22Rv1 (cell line): ENCODE data around the gene CDKN2AIP.

ENCODE experiments used
- H3K27ac ChIP-seq: fragments of 450-650 bp; 2 replicates; pipeline ENCODE4 v1.5.1; 2017
- CTCF ChIP-seq: fragments of 450-650 bp; IDR thresholded peaks from 2 replicates; pipeline ENCODE4 v1.5.1; 2017; ENCODE audit warnings: mild to moderate bottlenecking
- ZFX ChIP-seq: fragments of 450-650 bp; IDR thresholded peaks from 2 replicates; pipeline ENCODE4 v1.6.1; 2017; ENCODE audit warnings: antibody characterized with exemption, borderline replicate concordance

CDKN2AIP gene

GRCh38 chr4:183437452-183437851, 7.0 kb upstream of the CDKN2AIP start:
- H3K27ac ChIP-seq, result peak overlapping the region; percentile 44; the same call in 1 of the 2 replicates
- TF ChIP-seq ZFX (no peak), CTCF (no peak)

GRCh38 chr4:183438458-183439113, 5.8 kb upstream of the CDKN2AIP start:
- TF ChIP-seq ZFX (no peak), CTCF (no peak)
- peak overlapping the region; percentile 44 for H3K27ac ChIP-seq

DNA sequence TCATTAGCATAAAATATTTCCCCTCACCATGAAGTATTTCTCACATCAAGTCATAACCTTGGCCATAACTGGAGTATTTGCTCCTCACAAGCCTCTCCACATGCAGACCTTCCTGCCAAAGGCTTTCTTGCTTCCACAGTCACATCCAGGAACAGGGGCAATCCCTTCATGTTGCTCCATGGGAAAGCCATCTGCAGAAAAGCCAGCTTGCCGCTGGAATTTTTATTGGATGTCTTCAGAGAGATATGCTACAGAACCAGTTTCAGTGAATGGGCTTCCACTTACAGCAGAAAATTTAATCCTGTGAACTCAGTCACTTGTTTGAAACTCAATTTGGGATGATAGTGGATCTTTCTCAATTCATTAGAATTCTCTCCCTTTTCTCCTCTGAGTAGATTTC, 3.2 kb upstream of the CDKN2AIP start:
- no peak for TF ChIP-seq CTCF
- TF ChIP-seq ZFX, result no peak
- H3K27ac ChIP-seq, result 0 out of 2 replicates have a peak overlapping the region, but pooled peaks have one; percentile 12

- H3K27ac ChIP-seq, result peak overlapping the region; percentile 99
- no peak; the same call in 1 of the 2 replicates for TF ChIP-seq CTCF
- TF ChIP-seq ZFX, result no peak
Measured at GRCh38 chr4:183443655-183444213, 702 bp upstream of the CDKN2AIP start.

- peak overlapping the region; percentile 99 for H3K27ac ChIP-seq
- TF ChIP-seq CTCF, result no peak
- TF ChIP-seq ZFX, result no peak
Measured at GRCh38 chr4:183445097-183445428, 627 bp downstream of the CDKN2AIP start.

- TF ChIP-seq CTCF, result no peak
- no peak overlapping the region for H3K27ac ChIP-seq
Measured at GRCh38 chr4:183447646-183448045, 3.2 kb downstream of the CDKN2AIP start.

GRCh38 chr4:183448436-183448835, 4.0 kb downstream of the CDKN2AIP start:
- H3K27ac ChIP-seq, result no peak overlapping the region
- TF ChIP-seq CTCF (no peak), ZFX (no peak)
